Thyroid gland (tissue), 4 donors: Measurements from ENCODE around the gene TREH.

ENCODE experiments used
- CTCF ChIP-seq, 6 experiments: fragments of 200-600 bp in 3 of 6; fragments of 450-650 bp in 3 of 6; sonication (generic) in 3 of 6; IDR thresholded peaks; one replicate each; pipeline ENCODE4 v1.5.1; 2016 to 2019; ENCODE audit warnings: antibody characterized with exemption in 6 of 6, mild to moderate bottlenecking in 2 of 6, inconsistent platforms in 1 of 6, moderate library complexity in 1 of 6
- POLR2A ChIP-seq, 2 donors: fragments of 450-650 bp; IDR thresholded peaks; one replicate each; pipeline ENCODE4 v1.6.1; 2017; ENCODE audit warnings: antibody characterized with exemption in 2 of 2, mild to moderate bottlenecking in 2 of 2, moderate library complexity in 1 of 2

GRCh38 chr11:118656563-118657165 is 22.8 kb downstream of the TREH start:
- TF ChIP-seq CTCF (IDR thresholded peaks at IDR 0.05) (no peak), POLR2A (IDR thresholded peaks at IDR 0.05) (no peak)
